Psoas muscle (tissue), 8 donors: ENCODE data around the gene PMPCA. TPM values are rescaled to one million over a fixed set of nuclear protein-coding genes. Genes with fewer than 3 reads are reported as not detected.

Experiments
- ATAC-seq, 4 donors: fragments of 200-7000 bp; cut with Tn5 transposase; one replicate each; pipeline ENCODE4 v1.9.1; 2020; ENCODE audit warnings: moderate library complexity in 3 of 4, mild to moderate bottlenecking in 2 of 4
- DNase-seq, 2 donors: peaks; one replicate each; pipeline ENCODE4 v3.0.0-alpha.2; 2020
- H3K27ac ChIP-seq: fragments of 200-600 bp; one replicate; pipeline ENCODE4 v1.8.0; 2022
- H3K27me3 ChIP-seq, 3 donors: fragments of 200-600 bp in 1 of 3; one replicate each; pipeline versions ENCODE4 v1.6.1 to v1.8.0; 2013 to 2022; ENCODE audit warnings: low read length in 2 of 3, mild to moderate bottlenecking in 2 of 3, moderate library complexity in 1 of 3; ENCODE audit not compliant: insufficient read depth in 3 of 3
- H3K36me3 ChIP-seq, 2 donors: fragments of 200-600 bp in 1 of 2; one replicate each; pipeline versions ENCODE4 v1.6.1 to v1.8.0; 2013 to 2022; ENCODE audit warnings: low read depth in 1 of 2, mild to moderate bottlenecking in 1 of 2, moderate library complexity in 1 of 2; ENCODE audit not compliant: insufficient read depth in 1 of 2
- H3K4me1 ChIP-seq: fragments of 200-600 bp; one replicate; pipeline ENCODE4 v1.8.0; 2022
- H3K4me3 ChIP-seq: fragments of 200-600 bp; one replicate; pipeline ENCODE4 v1.8.0; 2022; ENCODE audit warnings: mild to moderate bottlenecking
- H3K9me3 ChIP-seq: fragments of 200-600 bp; one replicate; pipeline ENCODE4 v1.8.0; 2022
- CTCF ChIP-seq: fragments of 200-600 bp; IDR thresholded peaks from one replicate; pipeline ENCODE4 v1.8.0; 2022; ENCODE audit warnings: antibody characterized with exemption
- WGBS, 3 donors: extraction: QIAGEN DNeasy Blood & Tissue Kit; methylation state at CpG; one replicate each; pipeline versions ENCODE4 v1.1.6 to v1.1.7; 2013; 5-methylcytosine and 5-hydroxymethylcytosine counted together
- intact Hi-C, 2 donors: fragments of 100-400 bp; cut with DNase I; formaldehyde crosslinking; loops; one replicate each; pipeline versions ENCODE4 v1.11.0 to v1.14.2; 2022
- polyA plus RNA-seq, 3 donors: library from polyadenylated mRNA; stranded (reverse); fragments of 200-250 nt; gene quantifications; one replicate each; pipeline ENCODE4 v1.2.3, GENCODE V29; 2013
- total RNA-seq, 4 donors: library from RNA; stranded (reverse); fragmentation: NEBNext Ultra II Directional in 2 of 4; extraction: Animal tissue kit (Norgen Biotek cat#: 25700) in 2 of 4; gene quantifications; one replicate each; pipeline versions ENCODE4 v1.2.1 to v1.2.4, GENCODE V29; 2021 to 2023
- donor health status: healthy with polysubstance abuse.
- donor health status: DM: no; HTN: no; CAD: no; lungs with moderate emphysema.
- donor health status: Bipolar disorder and iron deficiency.
- donor health status: healthy.
- donor health status: DM: yes; HTN: yes; CAD: no.
- donor health status: DM: no; HTN: no; CAD: no.
- donor health status: DM: no; HTN: no; CAD: no.
- donor health status: DM: yes; HTN: yes; CAD: no.

PMPCA gene
- total and polyA plus RNA-seq, 7 donors = 42.4 to 116 (median 63.6) TPM

- no peak overlapping the region for H3K27ac ChIP-seq
- DNase-seq = no peak
- WGBS, 3 donors = 88 to 97% (median 93%) methylated on average over 26 of the region's 26 CpGs
- peaks cover 12% of the 10 kb centered on the region for H3K4me1 ChIP-seq
- ATAC-seq = no peak
- no peaks in the 10 kb centered on the region for H3K27me3 ChIP-seq
- no peaks in the 10 kb centered on the region for H3K9me3 ChIP-seq
- intact Hi-C loops = no loop called here
- no peak for TF ChIP-seq CTCF
- H3K4me3 ChIP-seq = no peak overlapping the region
- peaks cover 0 to 57% of the 10 kb centered on the region in 2 donors for H3K36me3 ChIP-seq
These were observed 22.1 kb downstream of the PMPCA start for GRCh38 chr9:136432591-136432990.

GRCh38 chr9:136433043-136433715 is 22.7 kb downstream of the PMPCA start:
- no peak overlapping the region for H3K27ac ChIP-seq
- H3K27me3 ChIP-seq = no peaks in the 10 kb centered on the region
- no peaks in the 10 kb centered on the region for H3K9me3 ChIP-seq
- no peak for TF ChIP-seq CTCF
- peaks cover 18% of the 10 kb centered on the region for H3K4me1 ChIP-seq
- no peak overlapping the region for H3K4me3 ChIP-seq
- H3K36me3 ChIP-seq = peaks cover 0 to 54% of the 10 kb centered on the region in 2 donors
- intact Hi-C loops = no loop called here
- ATAC-seq (no peak), DNase-seq (no peak)
- 88 to 94% (median 92%) methylated on average over 30 to 36 of the region's 36 CpGs for WGBS, 3 donors

- peaks cover 19% of the 10 kb centered on the region for H3K4me1 ChIP-seq
- intact Hi-C loops = no loop called here
- H3K9me3 ChIP-seq = no peaks in the 10 kb centered on the region
- no peak overlapping the region for H3K4me3 ChIP-seq
- no peak for DNase-seq
- H3K27me3 ChIP-seq = no peaks in the 10 kb centered on the region
- peaks cover 0 to 46% of the 10 kb centered on the region in 2 donors for H3K36me3 ChIP-seq
- no peak for ATAC-seq
- TF ChIP-seq CTCF = no peak
- 90 to 91% (median 90%) methylated on average over 36 to 37 of the region's 37 CpGs for WGBS, 3 donors
- no peak overlapping the region for H3K27ac ChIP-seq
These were observed 23.6 kb downstream of the PMPCA start for GRCh38 chr9:136433849-136434579.

GRCh38 chr9:136434580-136435169 is 24.2 kb downstream of the PMPCA start:
- no peaks in the 10 kb centered on the region for H3K27me3 ChIP-seq
- 93 to 94% (median 93%) methylated on average over 15 to 17 of the region's 17 CpGs for WGBS, 3 donors
- DNase-seq (no peak), ATAC-seq (no peak)
- H3K4me1 ChIP-seq = peaks cover 19% of the 10 kb centered on the region
- no peak overlapping the region for H3K27ac ChIP-seq
- no peaks in the 10 kb centered on the region for H3K9me3 ChIP-seq
- H3K36me3 ChIP-seq = peaks cover 0 to 39% of the 10 kb centered on the region in 2 donors
- no peak overlapping the region for H3K4me3 ChIP-seq
- TF ChIP-seq CTCF = no peak
- intact Hi-C loops = no loop called here
